Stimulated activated CD4-positive, alpha-beta T cell treated with anti-CD3 and anti-CD28 coated beads, Interleukin-15, amount 100 ng/mL, for 24 hours (primary cell): ENCODE results near the gene DAO.
"Not testable (repeated sequence)": the region's sequence is repeated elsewhere in the genome, so short reads cannot be mapped to it uniquely, and the experiment has no call there.

Experiments
- DNase-seq: peaks from one replicate; pipeline ENCODE4 v3.0.0-alpha.2; 2020

DAO gene

GRCh38 chr12:108879615-108880254 is at the start of gene DAO:
Gene DAO, plus strand, starts transcription at chr12:108880092. Its CDS starts 4,915 bp downstream, at chr12:108885007.
- no peak for DNase-seq

- no peak for DNase-seq
These were observed 48.4 kb upstream of the DAO start for GRCh38 chr12:108831309-108831991.

- no peak for DNase-seq
These were observed 47.7 kb upstream of the DAO start for GRCh38 chr12:108832208-108832607.

GRCh38 chr12:108832730-108833354 is 47.0 kb upstream of the DAO start:
- DNase-seq, result no peak

GRCh38 chr12:108833355-108833733 is 46.5 kb upstream of the DAO start:
- DNase-seq, result no peak

GRCh38 chr12:108833757-108834472 is 46.0 kb upstream of the DAO start:
- no peak for DNase-seq

DNA sequence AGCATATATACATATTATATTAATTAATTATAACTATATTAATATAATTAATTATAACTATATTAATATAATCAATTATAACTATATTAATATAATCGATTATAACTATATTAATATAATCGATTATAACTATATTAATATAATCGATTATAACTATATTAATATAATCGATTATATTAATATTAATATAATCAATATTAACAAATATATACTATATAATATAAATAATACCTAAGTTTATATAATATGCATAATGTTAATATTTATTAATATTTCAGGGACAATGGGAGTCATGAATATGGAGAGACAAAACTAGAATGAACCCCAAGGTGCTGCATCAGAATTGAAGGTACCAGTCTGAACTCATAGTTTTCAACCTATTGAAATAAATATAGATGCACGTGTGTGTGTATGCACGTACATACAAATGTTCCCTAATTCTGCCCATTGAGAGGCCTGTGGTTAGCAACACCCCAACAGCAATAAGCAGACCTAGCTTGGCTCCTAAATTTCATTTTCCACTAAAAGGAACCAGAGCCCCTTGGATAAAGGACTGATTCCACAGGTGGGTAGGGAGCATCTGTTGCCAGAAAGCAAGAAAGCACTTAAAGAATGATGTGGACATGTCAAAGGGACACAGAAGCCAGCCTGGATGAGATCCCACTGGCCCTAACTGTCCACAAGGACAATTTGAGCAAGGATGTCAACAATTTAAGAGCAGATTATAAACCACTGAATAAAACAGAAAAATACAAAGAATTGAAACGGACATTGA is 43.8 kb upstream of the DAO start:
- no peak for DNase-seq

DNA sequence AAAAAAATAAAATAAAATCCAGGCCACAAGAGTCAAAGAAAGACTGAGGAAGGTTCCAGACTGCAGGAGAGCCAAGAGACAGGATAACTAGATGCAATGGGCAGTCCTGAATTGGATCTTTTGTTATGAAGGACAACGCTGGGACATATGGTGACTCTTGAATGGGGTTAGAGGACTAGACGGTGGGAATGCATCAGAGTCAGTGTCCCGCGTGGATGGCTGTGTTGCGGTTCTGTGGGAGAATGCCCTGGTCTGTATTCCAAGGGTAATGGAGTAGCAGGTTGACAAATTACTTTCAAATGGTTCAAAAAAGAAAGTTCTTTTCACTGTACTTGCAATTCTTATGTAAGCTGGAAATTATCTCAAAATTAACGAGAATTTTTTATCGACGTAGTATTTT is 42.7 kb upstream of the DAO start:
- DNase-seq, result no peak

DNA sequence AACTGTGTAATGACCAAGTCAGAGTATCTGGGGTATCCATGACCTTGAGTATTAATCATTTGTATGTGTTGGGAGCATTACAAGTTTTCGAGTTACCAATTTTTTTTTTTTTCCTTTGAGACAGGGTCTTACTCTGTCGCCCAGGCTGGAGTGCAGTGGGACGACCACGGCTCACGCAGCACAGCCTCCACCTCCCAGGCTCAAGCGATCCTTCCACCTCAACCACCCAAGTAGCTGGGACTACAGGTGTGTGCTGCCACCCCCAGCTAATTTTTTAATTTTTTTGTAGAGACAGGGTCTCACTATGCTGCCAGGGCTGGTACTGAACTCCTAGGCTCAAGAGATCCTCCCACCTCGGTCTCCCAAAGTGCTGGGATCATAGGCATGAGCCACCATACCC is 42.2 kb upstream of the DAO start:
- no peak for DNase-seq

- DNase-seq, result peak; percentile 84
These were observed 41.5 kb upstream of the DAO start for GRCh38 chr12:108838194-108839017.

GRCh38 chr12:108839018-108839889 is 40.6 kb upstream of the DAO start:
- DNase-seq, result no peak

- DNase-seq, result no peak
These were observed 40.0 kb upstream of the DAO start for GRCh38 chr12:108839890-108840230.

- no peak for DNase-seq
These were observed 39.1 kb upstream of the DAO start for GRCh38 chr12:108840605-108841332.

GRCh38 chr12:108841825-108842224 is 38.1 kb upstream of the DAO start:
- DNase-seq, result not testable (repeated sequence)

GRCh38 chr12:108842361-108842760 is 37.5 kb upstream of the DAO start:
- DNase-seq, result no peak

DNA sequence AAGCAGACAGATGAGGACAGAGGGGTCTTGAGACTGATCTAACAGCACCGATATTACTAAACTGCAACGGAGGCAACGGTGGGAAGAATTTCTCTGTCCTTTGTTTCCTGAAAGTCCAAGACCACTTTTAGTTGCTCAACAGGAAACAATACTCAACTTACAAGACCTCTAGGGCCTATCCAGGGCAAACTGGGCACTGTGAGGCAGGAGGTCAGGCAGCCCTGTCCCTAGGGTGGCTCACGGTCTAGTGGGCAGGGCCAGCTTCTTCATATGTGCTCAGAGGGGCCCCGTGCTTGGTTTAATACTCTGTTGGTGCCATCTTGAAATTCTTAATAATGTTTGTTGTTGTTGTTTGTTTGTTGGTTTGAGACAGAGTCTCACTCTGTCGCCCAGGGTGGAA is 36.7 kb upstream of the DAO start:
- no peak for DNase-seq

GRCh38 chr12:108845696-108846095 is 34.2 kb upstream of the DAO start:
- DNase-seq, result no peak

GRCh38 chr12:108846290-108846701 is 33.6 kb upstream of the DAO start:
- no peak for DNase-seq

DNA sequence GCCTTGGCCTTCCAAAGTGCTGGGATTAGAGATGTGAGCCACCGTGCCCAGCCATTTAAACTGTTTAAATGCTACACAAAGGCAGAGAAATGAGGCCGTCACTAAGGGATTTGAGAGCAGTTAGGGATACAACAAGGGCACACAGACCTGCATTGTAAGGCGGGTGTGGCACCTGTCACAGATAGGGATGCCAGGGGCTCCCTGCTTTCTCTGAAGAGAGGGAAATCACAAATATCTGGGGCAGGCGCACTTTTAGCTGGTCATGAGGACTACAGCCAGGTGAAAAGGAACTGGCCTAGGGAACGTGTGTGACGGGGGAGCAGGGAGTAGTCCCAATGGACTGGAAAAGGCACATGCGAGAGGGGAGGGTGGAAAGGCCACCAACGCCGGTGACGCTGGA is 32.2 kb upstream of the DAO start:
- DNase-seq, result no peak

DNA sequence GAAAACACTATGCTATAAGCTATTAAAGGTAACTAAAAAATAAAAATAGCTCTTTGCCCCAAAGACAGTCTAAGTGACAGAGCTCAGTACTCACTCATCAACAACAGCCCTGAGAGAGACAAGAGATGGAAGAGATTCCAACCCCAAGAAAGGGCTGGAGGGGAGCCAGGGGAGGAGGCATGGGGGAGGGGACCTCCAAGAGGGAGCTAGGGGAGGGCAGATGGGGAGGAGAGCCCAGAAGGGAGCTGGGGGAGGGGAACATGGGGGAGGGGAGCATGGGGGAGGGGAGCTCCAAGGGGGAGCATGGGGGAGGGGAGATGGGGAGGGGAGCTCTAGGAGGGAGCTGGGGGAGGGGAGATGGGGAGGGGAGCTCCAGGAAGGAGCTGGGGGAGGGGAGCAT is 30.2 kb upstream of the DAO start:
- no peak for DNase-seq
